Skeletal muscle cell (primary cell): ENCODE data around the gene GPR18.
"Not testable (repeated sequence)": the region's sequence is repeated elsewhere in the genome, so short reads cannot be mapped to it uniquely, and the experiment has no call there.

Experiments
- DNase-seq: peaks from one replicate; pipeline ENCODE4 v3.0.0-alpha.2; 2010; ENCODE audit warnings: low read depth
- H3K4me3 ChIP-seq: 2 replicates; pipeline ENCODE4 v1.5.1; 2011; ENCODE audit warnings: low read depth, mild to moderate bottlenecking, control low read depth, low read length, moderate library complexity

Gene GPR18

DNA sequence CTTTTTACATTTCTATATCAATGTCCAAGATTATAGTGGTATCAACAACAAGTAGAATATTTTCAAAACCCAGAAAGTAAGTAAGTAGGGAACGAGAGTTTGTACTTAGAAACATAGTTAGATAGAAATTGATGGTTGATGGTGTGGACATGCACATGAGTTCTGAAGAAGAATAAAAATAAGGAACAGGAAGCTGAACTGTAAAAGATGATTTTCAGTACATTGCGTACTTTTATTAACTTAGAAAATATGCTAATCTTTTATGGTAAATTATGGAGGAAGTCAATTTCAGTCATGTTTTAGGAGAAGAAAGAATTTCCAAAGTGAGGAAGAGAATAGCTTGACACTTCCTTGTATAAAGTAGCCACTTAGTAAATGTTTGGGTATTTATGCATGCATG lies 12.3 kb upstream of the GPR18 start:
- no peak overlapping the region for H3K4me3 ChIP-seq
- no peak for DNase-seq

GRCh38 chr13:99269627-99270241 lies 11.6 kb upstream of the GPR18 start:
- DNase-seq: peak; percentile 36
- no peak overlapping the region for H3K4me3 ChIP-seq

GRCh38 chr13:99268822-99269221 lies 10.6 kb upstream of the GPR18 start:
- H3K4me3 ChIP-seq: no peak overlapping the region
- DNase-seq: no peak

GRCh38 chr13:99267927-99268326 lies 9.7 kb upstream of the GPR18 start:
- no peak overlapping the region for H3K4me3 ChIP-seq
- no peak for DNase-seq

DNA sequence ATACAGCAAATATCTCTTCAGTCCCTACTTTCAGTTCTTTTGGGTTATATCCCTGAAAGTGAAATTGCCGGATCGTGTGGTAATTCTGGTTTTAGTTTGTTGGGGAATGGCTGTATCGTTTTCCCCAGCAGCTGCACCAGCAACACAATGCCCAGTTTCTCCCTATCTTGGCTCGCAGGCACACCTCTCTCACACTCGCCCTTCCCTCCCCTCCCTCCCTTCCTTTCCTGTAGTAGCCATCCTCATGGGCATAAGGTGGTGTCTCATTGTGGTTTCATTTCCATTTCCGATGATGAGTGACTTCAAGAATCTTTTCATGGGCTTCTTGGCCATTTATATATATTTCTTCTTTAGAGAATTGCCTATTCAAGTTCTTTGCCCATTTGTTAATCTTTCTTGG lies 8.6 kb upstream of the GPR18 start:
- H3K4me3 ChIP-seq: no peak overlapping the region
- DNase-seq: no peak

DNA sequence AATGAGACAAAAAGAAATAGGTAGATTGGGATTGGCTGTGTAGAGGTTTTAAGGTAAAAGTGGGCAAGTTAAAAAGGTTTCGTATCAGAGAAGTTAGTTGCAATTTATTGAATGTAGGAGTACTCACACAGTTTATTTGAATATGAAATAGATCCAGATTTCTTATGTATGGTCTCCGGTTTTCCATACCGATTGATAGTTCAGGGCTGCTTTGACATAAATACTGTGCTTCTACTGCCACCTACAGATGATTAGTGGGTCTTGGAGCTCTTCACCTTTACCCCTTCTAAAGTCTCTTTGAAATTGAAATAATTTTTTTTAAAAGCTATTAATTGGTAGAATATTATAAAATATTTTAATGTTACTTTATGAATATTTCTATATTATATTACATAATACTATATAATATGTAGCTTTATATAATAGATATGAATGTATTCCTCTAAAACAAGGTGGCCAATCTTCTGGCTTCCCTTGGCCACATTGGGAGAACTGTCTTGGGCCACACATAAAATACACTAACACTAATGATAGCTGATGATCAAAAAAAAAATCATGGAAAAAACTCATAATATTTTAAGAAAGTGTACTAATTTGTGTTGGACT lies 7.7 kb upstream of the GPR18 start:
- H3K4me3 ChIP-seq: no peak overlapping the region
- no peak for DNase-seq

DNA sequence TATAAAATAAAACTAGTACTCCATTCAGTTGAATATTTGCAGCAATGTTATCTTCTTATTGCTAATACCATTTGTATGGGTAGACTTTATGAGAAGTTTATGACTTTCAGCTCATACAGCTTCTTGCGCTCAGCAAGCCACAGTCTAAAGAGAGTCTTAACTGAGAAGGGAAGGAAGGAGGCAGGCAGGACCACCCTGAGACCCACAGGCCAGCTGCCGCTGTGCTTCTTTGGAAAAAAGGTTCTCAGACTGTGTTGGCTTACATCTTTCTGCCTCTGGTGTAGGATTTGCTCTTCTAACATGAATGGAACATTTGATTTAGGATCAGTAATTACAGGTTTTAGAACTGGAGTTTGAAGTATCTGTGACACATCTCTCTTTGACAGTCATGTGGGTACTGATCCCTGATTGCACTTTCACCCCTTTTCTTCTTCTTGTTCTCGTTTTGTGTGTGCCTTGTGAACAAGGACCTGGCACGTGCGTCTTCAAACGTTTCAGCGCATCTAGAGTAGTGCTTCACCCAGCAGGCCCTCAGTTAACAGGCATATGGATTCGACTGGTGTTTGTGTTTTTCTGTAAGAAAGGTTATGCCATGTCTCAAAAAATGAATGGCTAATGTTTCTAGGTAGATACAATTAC lies 7.1 kb upstream of the GPR18 start:
- no peak overlapping the region for H3K4me3 ChIP-seq
- DNase-seq: no peak

- DNase-seq: no peak
- H3K4me3 ChIP-seq: no peak overlapping the region
These were observed 5.9 kb upstream of the GPR18 start for GRCh38 chr13:99264051-99264450.

DNA sequence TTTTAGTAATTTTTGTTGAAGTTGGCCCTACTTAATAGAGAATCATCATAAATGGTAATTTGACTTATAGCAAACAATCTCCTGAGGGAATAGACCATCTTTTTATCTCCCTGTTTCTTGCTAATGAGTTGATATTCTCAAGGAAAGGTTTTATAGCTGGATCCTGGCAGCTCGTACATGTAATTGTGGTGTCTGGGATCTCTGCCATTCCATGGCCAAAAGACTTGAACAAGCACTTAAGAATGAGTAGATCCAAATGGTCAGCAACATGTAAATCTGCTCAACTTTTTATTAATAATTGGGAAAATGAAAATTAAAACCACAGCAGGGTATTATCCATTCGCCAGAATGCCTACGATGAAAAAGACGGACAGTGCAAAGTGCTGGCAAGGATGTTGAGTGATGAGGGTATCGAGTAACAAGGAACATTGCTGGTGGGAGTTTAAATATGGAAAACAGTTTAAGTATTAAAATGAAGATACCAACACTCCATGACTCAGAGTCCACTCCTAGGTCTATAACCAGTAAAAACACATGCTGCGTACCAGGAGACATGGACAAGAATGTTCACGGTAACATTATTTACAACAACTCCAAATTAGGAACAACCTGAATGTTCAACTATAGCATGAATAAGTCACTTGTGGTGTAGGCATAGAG lies 5.1 kb upstream of the GPR18 start:
- no peak for DNase-seq
- no peak overlapping the region for H3K4me3 ChIP-seq

GRCh38 chr13:99261059-99261458 lies 2.9 kb upstream of the GPR18 start:
- no peak for DNase-seq
- no peak overlapping the region for H3K4me3 ChIP-seq

- no peak for DNase-seq
- no peak overlapping the region for H3K4me3 ChIP-seq
These were observed 2.0 kb upstream of the GPR18 start for GRCh38 chr13:99260216-99260615.

DNA sequence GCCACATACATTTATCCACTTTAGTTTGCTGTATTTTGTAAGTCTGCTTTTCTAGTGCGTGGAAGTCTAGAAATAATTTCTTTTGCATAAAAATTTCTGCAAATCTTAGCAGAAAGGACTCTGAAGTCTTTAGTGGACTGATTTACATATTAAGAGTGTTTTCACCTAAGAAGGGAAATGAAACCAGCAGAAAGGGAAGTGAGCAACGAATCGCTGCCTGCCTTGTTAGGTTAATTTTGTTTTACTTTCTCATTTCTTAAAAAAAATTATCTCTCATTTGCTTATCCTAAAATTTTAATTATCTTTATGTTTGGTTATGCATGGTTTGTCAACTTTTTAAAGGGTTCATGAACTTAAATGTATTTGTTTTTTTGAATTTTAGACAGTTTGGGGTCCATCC lies 767 bp upstream of the GPR18 start:
- no peak overlapping the region for H3K4me3 ChIP-seq
- no peak for DNase-seq

DNA sequence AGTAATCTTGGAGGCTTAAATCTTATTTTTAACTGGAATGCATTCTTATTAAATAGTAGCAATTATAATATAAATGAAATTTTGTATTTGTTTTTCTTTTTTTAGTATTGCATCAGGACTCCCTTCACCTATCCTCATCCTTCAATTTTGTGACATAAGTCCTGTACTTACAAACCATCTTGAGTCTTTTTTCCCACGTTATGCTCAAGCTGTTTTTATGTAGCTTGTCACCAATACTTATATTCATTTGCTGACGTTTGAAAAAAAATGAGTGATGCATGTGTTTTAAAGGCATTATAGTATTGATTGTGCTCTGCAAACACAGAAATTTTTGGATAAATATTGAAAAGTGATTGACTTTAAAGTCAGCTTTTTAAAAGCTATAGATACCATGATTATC lies 888 bp downstream of the GPR18 start:
- H3K4me3 ChIP-seq: no peak overlapping the region
- no peak for DNase-seq

GRCh38 chr13:99256709-99257108 lies 1.5 kb downstream of the GPR18 start:
- H3K4me3 ChIP-seq: no peak overlapping the region
- DNase-seq: no peak

DNA sequence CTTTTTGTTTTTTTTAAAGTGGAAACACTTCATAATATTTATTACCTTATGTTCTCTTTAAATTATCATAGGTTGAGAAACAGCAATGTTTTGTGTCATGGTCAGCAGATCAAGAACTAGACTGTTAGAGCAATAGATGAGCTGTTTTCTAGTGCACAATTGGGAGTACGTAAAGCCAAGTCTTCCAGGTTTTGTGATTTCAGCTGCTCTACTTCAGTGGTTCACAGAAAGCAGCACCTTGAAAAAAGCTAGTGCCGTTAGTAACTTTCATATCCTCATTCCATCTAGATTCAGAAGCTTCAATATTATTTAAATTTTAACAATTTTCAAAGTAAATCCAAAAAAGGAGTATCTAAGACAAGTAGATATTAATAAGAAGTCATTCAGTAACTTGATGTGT lies 1.9 kb downstream of the GPR18 start:
- no peak overlapping the region for H3K4me3 ChIP-seq
- no peak for DNase-seq

DNA sequence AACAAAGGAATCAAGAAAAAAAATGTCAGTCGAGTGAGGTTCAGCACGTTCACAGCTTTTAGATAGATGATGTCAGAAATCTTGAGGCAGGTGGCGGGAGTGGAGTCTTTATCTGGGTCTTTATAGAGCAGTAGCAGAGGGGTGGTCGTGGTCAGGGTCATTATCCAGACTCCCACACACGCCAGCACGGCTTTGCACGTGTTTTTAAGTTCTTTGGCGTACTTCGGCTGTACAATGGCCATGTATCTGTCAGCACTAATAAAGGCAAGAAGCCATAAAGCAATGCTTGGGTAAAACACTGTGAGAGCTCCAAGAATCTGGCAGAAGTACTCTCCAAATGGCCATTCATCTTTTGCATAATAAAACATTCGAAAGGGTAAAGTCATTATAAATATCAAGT lies 2.9 kb downstream of the GPR18 start:
- no peak overlapping the region for H3K4me3 ChIP-seq
- DNase-seq: no peak

DNA sequence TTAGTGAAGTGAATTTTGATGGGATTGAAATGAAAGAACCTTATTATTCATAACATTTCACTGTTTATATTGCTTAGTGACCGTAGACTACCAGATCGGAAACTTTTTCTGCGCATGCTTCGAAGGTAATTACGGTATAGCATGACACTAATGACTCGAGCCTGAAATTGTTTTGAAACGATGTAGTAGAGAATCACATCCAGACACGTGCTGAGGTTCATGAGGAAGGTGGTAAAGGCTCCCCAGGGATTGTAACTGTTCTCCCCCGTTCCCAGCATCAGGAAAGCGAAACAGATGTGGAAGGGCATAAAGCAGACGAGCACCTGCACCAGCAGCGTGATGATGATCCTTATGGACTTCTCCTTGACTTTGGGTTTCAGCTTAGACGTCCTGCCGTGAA lies 3.3 kb downstream of the GPR18 start:
- no peak overlapping the region for H3K4me3 ChIP-seq
- DNase-seq: no peak

DNA sequence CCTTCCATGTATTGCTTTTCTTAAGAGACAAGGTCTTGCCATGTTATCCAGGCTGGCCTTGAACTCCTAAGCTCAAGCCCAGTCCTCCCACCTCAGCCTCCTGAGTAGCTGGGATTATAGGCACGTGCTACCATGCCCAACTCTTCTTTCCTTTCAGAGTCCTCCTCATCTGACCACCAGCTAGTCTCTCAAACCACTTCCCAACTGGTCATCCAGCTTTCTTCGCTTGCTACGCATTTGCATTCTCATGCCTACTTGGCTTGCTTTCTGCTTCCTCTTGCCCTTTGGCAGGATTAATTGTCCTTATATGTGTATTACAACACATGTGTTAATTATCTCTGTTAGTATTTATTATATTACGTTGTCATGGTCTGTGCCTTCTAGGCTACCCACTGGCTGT lies 6.3 kb downstream of the GPR18 start:
- no peak for DNase-seq
- no peak overlapping the region for H3K4me3 ChIP-seq

DNA sequence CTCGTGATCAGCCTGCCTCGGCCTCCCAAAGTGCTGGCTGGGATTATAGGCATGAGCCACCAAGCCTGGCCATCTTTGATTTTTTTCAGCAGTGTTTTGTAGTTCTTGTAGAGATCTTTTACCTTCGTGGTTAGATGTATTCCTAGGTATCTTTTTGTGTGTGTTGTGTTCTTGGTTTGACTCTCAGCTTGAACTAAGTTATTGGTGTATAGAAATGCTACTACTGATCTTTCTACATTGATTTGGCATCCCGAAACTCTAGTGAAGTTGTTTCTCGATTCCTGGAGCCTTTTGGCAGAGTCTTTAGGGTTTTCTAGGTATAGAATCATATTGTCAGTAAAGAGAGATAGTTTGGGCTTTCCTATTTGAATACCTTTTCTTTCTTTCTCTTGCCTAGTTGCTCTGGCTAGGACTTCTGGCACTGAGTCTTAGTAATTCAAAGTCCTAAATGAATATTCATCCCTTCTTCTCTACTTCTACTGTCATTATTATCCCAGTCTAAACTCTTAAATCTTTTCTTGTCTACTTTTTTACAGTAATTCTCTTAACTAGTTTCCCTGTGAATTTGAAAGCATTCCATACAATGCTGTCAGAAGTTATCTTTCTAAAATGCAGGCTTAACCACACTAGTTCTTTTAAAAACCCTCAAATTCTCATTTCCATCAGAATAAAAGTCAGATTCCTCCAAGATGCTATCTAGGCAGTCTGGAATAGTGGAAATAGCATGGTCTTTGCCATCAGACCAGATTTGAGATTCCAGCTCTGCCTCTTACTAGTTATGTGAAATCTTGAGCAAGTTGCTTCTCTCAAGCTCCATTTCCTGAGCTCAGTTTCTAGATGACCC lies 7.0 kb downstream of the GPR18 start:
- H3K4me3 ChIP-seq: no peak overlapping the region
- no peak for DNase-seq

DNA sequence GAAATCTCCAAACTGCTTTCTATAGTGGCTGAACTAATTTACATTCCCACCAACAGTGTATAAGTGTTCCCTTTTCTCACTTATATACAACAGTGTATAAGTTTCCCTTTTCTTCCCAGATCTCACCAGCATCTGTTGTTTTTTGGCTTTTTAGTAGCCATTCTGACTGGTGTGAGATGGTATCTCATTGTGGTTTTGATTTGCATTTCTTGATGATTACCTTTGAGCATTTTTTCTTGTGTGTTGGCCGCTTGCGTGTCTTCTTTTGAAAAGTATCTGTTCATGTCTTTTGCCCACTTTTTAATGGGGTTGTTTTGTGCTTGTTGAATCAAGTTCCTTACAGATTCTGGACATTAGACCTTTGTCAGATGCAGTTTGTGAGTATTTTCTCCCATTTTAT lies 8.6 kb downstream of the GPR18 start:
- not testable (repeated sequence) for H3K4me3 ChIP-seq, DNase-seq
